Neural cell (in vitro differentiated cells): ENCODE data around the gene XXYLT1. TPM values are rescaled to one million over a fixed set of nuclear protein-coding genes. Genes with fewer than 3 reads are reported as not detected.

Experiments
- H2AFZ ChIP-seq: fragments of 200-600, 300-800 bp; sonication (generic), shearing (Covaris generic); 2 replicates; pipeline ENCODE4 v1.6.0; 2014; ENCODE audit warnings: low read depth, mild to moderate bottlenecking, antibody characterized with exemption, low read length, moderate library complexity
- H3F3A ChIP-seq: fragments of 200-600 bp; shearing (Covaris generic); 2 replicates; pipeline ENCODE4 v1.6.1; 2016; ENCODE audit warnings: mild to moderate bottlenecking, moderate library complexity, mixed read lengths, antibody characterized with exemption, low read length; ENCODE audit not compliant: insufficient read depth, poor library complexity, severe bottlenecking
- H3K27ac ChIP-seq: fragments of 200-600, 300-800 bp; sonication (generic), shearing (Covaris generic); 2 replicates; pipeline ENCODE4 v1.5.1; 2014; ENCODE audit warnings: mild to moderate bottlenecking, low read length, moderate library complexity
- H3K27me3 ChIP-seq: fragments of 300-800, 200-600 bp; sonication (generic), shearing (Covaris generic); 2 replicates; pipeline ENCODE4 v1.6.0; 2014; ENCODE audit warnings: mild to moderate bottlenecking, low read depth, low read length, moderate library complexity; ENCODE audit not compliant: insufficient read depth
- H3K36me3 ChIP-seq: fragments of 300-800, 200-600 bp; sonication (generic), shearing (Covaris generic); 2 replicates; pipeline ENCODE4 v1.5.1; 2014; ENCODE audit warnings: mild to moderate bottlenecking, antibody characterized with exemption, low read length, moderate library complexity; ENCODE audit not compliant: insufficient read depth
- H3K4me2 ChIP-seq: fragments of 300-800, 200-600 bp; sonication (generic), shearing (Covaris generic); 2 replicates; pipeline ENCODE4 v1.6.0; 2014; ENCODE audit warnings: mild to moderate bottlenecking, low read length
- H3K4me3 ChIP-seq: fragments of 300-800, 200-600 bp; sonication (generic), shearing (Covaris generic); 2 replicates; pipeline ENCODE4 v1.5.1; 2014; ENCODE audit warnings: mild to moderate bottlenecking, low read length, moderate library complexity
- H3K79me2 ChIP-seq: fragments of 200-600 bp; shearing (Covaris generic); replicated peaks from 2 replicates; pipeline ENCODE4 v1.6.0; 2014; ENCODE audit warnings: mild to moderate bottlenecking, low read length, moderate library complexity; ENCODE audit not compliant: insufficient read depth
- H3K9ac ChIP-seq: fragments of 300-800, 200-600 bp; sonication (generic), shearing (Covaris generic); 2 replicates; pipeline ENCODE4 v1.6.1; 2016; ENCODE audit warnings: mild to moderate bottlenecking, low read length, mixed read lengths
- H3K9me2 ChIP-seq: fragments of 200-600 bp; shearing (Covaris generic); 2 replicates; pipeline ENCODE4 v1.6.1; 2016; ENCODE audit warnings: mild to moderate bottlenecking, low read length, mixed read lengths; ENCODE audit not compliant: insufficient read depth
- H3K9me3 ChIP-seq: fragments of 200-600, 300-800 bp; sonication (generic), shearing (Covaris generic); 2 replicates; pipeline ENCODE4 v1.6.1; 2016; ENCODE audit warnings: mild to moderate bottlenecking, mixed run types, low read length, moderate library complexity, mixed read lengths
- H4K20me1 ChIP-seq: fragments of 200-600 bp; shearing (Covaris generic); 2 replicates; pipeline ENCODE4 v1.6.1; 2016; ENCODE audit warnings: mild to moderate bottlenecking, mixed run types; ENCODE audit not compliant: insufficient read depth
- CTCF ChIP-seq: fragments of 450-650 bp; IDR thresholded peaks from 2 replicates; pipeline ENCODE4 v1.5.1; 2014; ENCODE audit warnings: antibody characterized with exemption, mild to moderate bottlenecking, moderate library complexity; ENCODE audit not compliant: poor library complexity, severe bottlenecking
- EP300 ChIP-seq: fragments of 450-650 bp; conservative IDR thresholded peaks from 2 replicates; pipeline ENCODE4 v1.6.1; 2014; ENCODE audit warnings: antibody characterized with exemption, mild to moderate bottlenecking, moderate library complexity; ENCODE audit not compliant: poor library complexity, severe bottlenecking
- EZH2 ChIP-seq: fragments of 200-600, 300-800 bp; shearing (Covaris generic), sonication (generic); IDR thresholded peaks from 2 replicates; pipeline ENCODE4 v1.6.1; 2014; ENCODE audit warnings: antibody characterized with exemption, low read length, borderline replicate concordance, mild to moderate bottlenecking; ENCODE audit not compliant: insufficient read depth, poor library complexity, severe bottlenecking
- MXI1 ChIP-seq: fragments of 450-650 bp; conservative IDR thresholded peaks from 2 replicates; pipeline ENCODE4 v1.6.1; 2014; ENCODE audit warnings: antibody characterized with exemption, mild to moderate bottlenecking; ENCODE audit not compliant: poor library complexity, severe bottlenecking
- POLR2AphosphoS5 ChIP-seq: IDR thresholded peaks from 2 replicates; pipeline ENCODE4 v1.6.1; 2012
- RAD21 ChIP-seq: fragments of 450-650 bp; conservative IDR thresholded peaks from 2 replicates; pipeline ENCODE4 v1.6.1; 2014; ENCODE audit warnings: antibody characterized with exemption, mild to moderate bottlenecking, moderate library complexity
- REST ChIP-seq: IDR thresholded peaks from 2 replicates; pipeline ENCODE4 v1.6.1; 2012; ENCODE audit warnings: borderline replicate concordance
- SMC3 ChIP-seq: fragments of 450-650 bp; conservative IDR thresholded peaks from 2 replicates; pipeline ENCODE4 v1.6.1; 2014; ENCODE audit warnings: antibody characterized with exemption, mild to moderate bottlenecking, moderate library complexity; ENCODE audit not compliant: poor library complexity
- TAF1 ChIP-seq: IDR thresholded peaks from 2 replicates; pipeline ENCODE4 v1.6.1; 2012; ENCODE audit warnings: low read depth
- polyA plus RNA-seq: library from polyadenylated mRNA; depleted of rRNA; stranded (reverse); fragments of >200 nt; gene quantifications from 2 replicates; pipeline ENCODE4 v1.2.3, GENCODE V29; 2014

The XXYLT1 gene
- polyA plus RNA-seq, 1 donor from 2014 or later, result 25.4 TPM

DNA sequence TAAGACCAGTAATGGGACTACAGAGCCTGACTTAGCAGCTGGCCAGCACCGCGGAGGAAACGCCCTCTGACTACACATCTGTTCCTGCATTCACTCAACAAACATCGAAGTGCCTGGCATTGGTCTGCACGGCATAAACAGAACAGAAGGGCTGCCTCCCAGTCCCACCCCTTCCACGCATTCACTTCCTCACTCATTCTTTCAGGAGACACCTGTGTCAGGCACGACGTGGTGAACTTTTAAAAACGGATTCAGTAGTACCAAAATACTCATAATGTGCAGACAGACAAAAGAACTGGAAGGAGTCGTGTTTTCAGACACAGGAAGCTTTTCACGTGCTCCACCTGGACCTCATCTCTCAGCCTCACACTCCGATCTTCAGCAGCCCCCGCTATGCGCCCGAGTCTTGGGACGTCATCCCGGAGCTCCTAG lies 123.3 kb downstream of the XXYLT1 start:
- no peaks in the 10 kb centered on the region for H3F3A ChIP-seq
- no peak overlapping the region for H2AFZ ChIP-seq
- no peaks in the 10 kb centered on the region for H3K27me3 ChIP-seq
- TF ChIP-seq EP300 (no peak), RAD21 (no peak)
- H3K9me3 ChIP-seq, result no peaks in the 10 kb centered on the region
- H3K27ac ChIP-seq, result no peak overlapping the region
- no peaks in the 10 kb centered on the region for H4K20me1 ChIP-seq
- no peaks in the 10 kb centered on the region for H3K36me3 ChIP-seq
- no peaks in the 10 kb centered on the region for H3K79me2 ChIP-seq
- no peaks in the 10 kb centered on the region for H3K9me2 ChIP-seq
- H3K4me3 ChIP-seq, result no peak overlapping the region
- H3K4me2 ChIP-seq, result no peak overlapping the region
- no peak overlapping the region for H3K9ac ChIP-seq

GRCh38 chr3:195146131-195146530 lies 124.8 kb downstream of the XXYLT1 start:
- no peak overlapping the region for H3K4me2 ChIP-seq
- no peaks in the 10 kb centered on the region for H4K20me1 ChIP-seq
- no peaks in the 10 kb centered on the region for H3K79me2 ChIP-seq
- H3K27me3 ChIP-seq, result no peaks in the 10 kb centered on the region
- no peaks in the 10 kb centered on the region for H3F3A ChIP-seq
- no peaks in the 10 kb centered on the region for H3K36me3 ChIP-seq
- no peak overlapping the region for H3K27ac ChIP-seq
- no peak overlapping the region for H3K4me3 ChIP-seq
- TF ChIP-seq RAD21 (no peak), SMC3 (no peak), REST (no peak), TAF1 (no peak), POLR2AphosphoS5 (no peak), EZH2 (no peak), CTCF (no peak), MXI1 (no peak), EP300 (no peak)
- H3K9me3 ChIP-seq, result no peaks in the 10 kb centered on the region
- H3K9ac ChIP-seq, result no peak overlapping the region
- no peak overlapping the region for H2AFZ ChIP-seq
- H3K9me2 ChIP-seq, result no peaks in the 10 kb centered on the region

DNA sequence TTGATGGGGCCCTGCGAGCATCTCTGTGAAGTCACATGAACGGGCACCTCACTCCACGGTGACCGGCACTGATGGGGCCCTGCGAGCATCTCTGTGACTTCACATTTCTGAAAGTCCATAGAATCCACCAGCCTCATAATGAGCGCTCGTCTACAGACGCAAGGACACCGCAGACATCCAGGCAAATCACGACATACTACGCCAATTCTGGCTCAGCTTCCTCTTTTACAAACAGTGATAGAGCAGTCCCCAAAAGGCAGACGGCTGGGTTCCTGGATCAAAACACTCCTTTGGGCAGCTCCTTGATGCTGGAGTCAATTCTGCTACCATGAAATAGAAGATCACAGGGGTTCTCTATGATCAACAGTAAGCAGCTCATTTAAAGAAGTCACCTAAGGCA lies 125.4 kb downstream of the XXYLT1 start:
- no peaks in the 10 kb centered on the region for H3K9me3 ChIP-seq
- H3K4me3 ChIP-seq, result no peak overlapping the region
- no peaks in the 10 kb centered on the region for H3F3A ChIP-seq
- no peaks in the 10 kb centered on the region for H3K9me2 ChIP-seq
- no peaks in the 10 kb centered on the region for H4K20me1 ChIP-seq
- TF ChIP-seq MXI1 (no peak), TAF1 (no peak), REST (no peak), EP300 (no peak), SMC3 (no peak), CTCF (no peak), POLR2AphosphoS5 (no peak), EZH2 (no peak), RAD21 (no peak)
- no peaks in the 10 kb centered on the region for H3K36me3 ChIP-seq
- H3K4me2 ChIP-seq, result no peak overlapping the region
- no peak overlapping the region for H3K27ac ChIP-seq
- no peaks in the 10 kb centered on the region for H3K27me3 ChIP-seq
- no peak overlapping the region for H3K9ac ChIP-seq
- H2AFZ ChIP-seq, result no peak overlapping the region
- H3K79me2 ChIP-seq, result no peaks in the 10 kb centered on the region
